ENCODE measurements around the gene MID1. TPM values are rescaled to one million over a fixed set of nuclear protein-coding genes. Genes with fewer than 3 reads are reported as not detected.

MID1 gene
- total RNA-seq, 4 donors from 2014 or later, result 5.0 to 8.0 (median 6.4) TPM

- DNase-seq (ENCODE audit: low spot score in 2 of 2), result no peak
- TF ChIP-seq POLR2A (IDR thresholded peaks at IDR 0.05), result no peak
- TF ChIP-seq EP300 (IDR thresholded peaks at IDR 0.05), result no peak
- TF ChIP-seq CTCF (IDR thresholded peaks at IDR 0.05), result no peak
- TF ChIP-seq POLR2AphosphoS5 (IDR thresholded peaks at IDR 0.05), result no peak
- Histone ChIP-seq H3K36me3 (no peaks in the 10 kb centered on the region), H3K9me3 (no peaks in the 10 kb centered on the region), H3K27ac (no peak overlapping the region), H3K4me1 (no peaks in the 10 kb centered on the region), H3K4me3 (no peak overlapping the region), H3K27me3 (no peaks in the 10 kb centered on the region)
- WGBS, result 91% methylated on average over 2 of the region's 2 CpGs
Measured at GRCh38 chrX:10444204-10444603, 176.2 kb downstream of the MID1 start.

- no peak overlapping the region for H3K27ac ChIP-seq
- H3K4me3 ChIP-seq, result no peak overlapping the region
- no peak for DNase-seq (ENCODE audit: low spot score in 2 of 2)
- no peaks in the 10 kb centered on the region for H3K36me3 ChIP-seq
- H3K27me3 ChIP-seq, result no peaks in the 10 kb centered on the region
- H3K4me1 ChIP-seq, result no peaks in the 10 kb centered on the region
- 70% methylated on average over 1 of the region's 1 CpG for WGBS
- no peaks in the 10 kb centered on the region for H3K9me3 ChIP-seq
- TF ChIP-seq CTCF (IDR thresholded peaks at IDR 0.05) (no peak), POLR2A (IDR thresholded peaks at IDR 0.05) (no peak), POLR2AphosphoS5 (IDR thresholded peaks at IDR 0.05) (no peak), EP300 (IDR thresholded peaks at IDR 0.05) (no peak)
Measured at GRCh38 chrX:10441464-10441863, 178.9 kb downstream of the MID1 start.

GRCh38 chrX:10433296-10433965, 187.0 kb downstream of the MID1 start:
- no peak for DNase-seq (ENCODE audit: low spot score in 2 of 2)
- 76% methylated on average over 8 of the region's 8 CpGs for WGBS
- Histone ChIP-seq H3K9me3 (no peaks in the 10 kb centered on the region), H3K36me3 (no peaks in the 10 kb centered on the region), H3K27ac (no peak overlapping the region), H3K4me1 (no peaks in the 10 kb centered on the region), H3K27me3 (no peaks in the 10 kb centered on the region), H3K4me3 (no peak overlapping the region)
- TF ChIP-seq POLR2A (IDR thresholded peaks at IDR 0.05) (no peak), POLR2AphosphoS5 (IDR thresholded peaks at IDR 0.05) (no peak), EP300 (IDR thresholded peaks at IDR 0.05) (no peak), CTCF (IDR thresholded peaks at IDR 0.05) (no peak)

- Histone ChIP-seq H3K36me3 (no peaks in the 10 kb centered on the region), H3K9me3 (no peaks in the 10 kb centered on the region), H3K4me3 (no peak overlapping the region), H3K27ac (no peak overlapping the region), H3K4me1 (no peaks in the 10 kb centered on the region), H3K27me3 (no peaks in the 10 kb centered on the region)
- 80% methylated on average over 5 of the region's 5 CpGs for WGBS
- no peak for DNase-seq (ENCODE audit: low spot score in 2 of 2)
- TF ChIP-seq CTCF (IDR thresholded peaks at IDR 0.05) (no peak), EP300 (IDR thresholded peaks at IDR 0.05) (no peak), POLR2AphosphoS5 (IDR thresholded peaks at IDR 0.05) (no peak), POLR2A (IDR thresholded peaks at IDR 0.05) (no peak)
Measured at GRCh38 chrX:10429908-10430307, 190.5 kb downstream of the MID1 start.

- Histone ChIP-seq H3K4me1 (no peaks in the 10 kb centered on the region), H3K9me3 (no peaks in the 10 kb centered on the region), H3K36me3 (no peaks in the 10 kb centered on the region), H3K27me3 (no peaks in the 10 kb centered on the region), H3K27ac (no peak overlapping the region), H3K4me3 (no peak overlapping the region)
- DNase-seq (ENCODE audit: low spot score in 2 of 2), result no peak
- TF ChIP-seq EP300 (IDR thresholded peaks at IDR 0.05) (no peak), POLR2AphosphoS5 (IDR thresholded peaks at IDR 0.05) (no peak), CTCF (IDR thresholded peaks at IDR 0.05) (no peak), POLR2A (IDR thresholded peaks at IDR 0.05) (no peak)
Measured at GRCh38 chrX:10427249-10427648, 193.1 kb downstream of the MID1 start.

Measured in suprapubic skin (tissue), 4 donors.